ENCODE measurements around the gene SLC22A5.

Gene SLC22A5

DNA sequence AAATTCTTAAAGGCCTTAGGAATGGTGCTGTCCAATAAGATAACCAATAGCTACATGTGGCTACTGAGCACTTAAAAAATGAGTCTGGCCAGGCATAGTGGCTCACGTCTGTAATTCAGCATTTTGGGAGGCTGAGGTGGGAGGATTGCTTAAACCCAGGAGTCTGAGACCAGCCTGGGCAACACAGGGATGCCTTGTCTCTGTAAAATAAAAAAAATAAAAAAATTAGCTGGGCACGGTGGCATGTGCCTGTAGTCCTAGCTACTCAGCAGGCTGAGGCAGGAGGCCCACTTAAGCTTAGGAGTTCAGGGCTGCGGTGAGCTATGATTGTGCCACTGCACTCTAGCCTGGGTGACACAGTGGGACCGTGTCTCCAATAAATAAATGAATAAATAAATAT is 1.3 kb upstream of the SLC22A5 start:
- DNase-seq: no peak

DNA sequence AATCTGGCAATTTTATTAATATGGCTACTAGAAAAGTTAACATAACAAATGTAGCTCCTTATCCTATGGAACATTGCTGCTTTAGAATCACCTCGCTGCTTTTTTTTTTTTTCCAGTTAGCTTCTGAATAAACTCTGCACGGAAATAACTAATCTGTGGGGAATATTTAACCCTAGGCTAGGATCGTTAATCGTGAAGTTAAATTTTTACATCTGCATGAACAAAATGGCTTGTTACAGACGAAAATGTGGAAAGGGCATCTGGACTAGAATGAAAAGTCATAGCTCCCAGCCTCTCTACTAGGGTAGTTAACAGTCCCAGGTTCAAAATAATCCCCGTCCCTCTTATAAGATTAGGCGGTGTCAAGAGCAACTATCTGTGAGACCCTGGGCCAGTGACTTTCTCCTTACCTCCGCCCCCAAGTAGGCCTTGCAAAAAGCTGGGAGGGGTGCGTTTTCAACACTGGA is 470 bp upstream of the SLC22A5 start:
- DNase-seq: no peak

DNA sequence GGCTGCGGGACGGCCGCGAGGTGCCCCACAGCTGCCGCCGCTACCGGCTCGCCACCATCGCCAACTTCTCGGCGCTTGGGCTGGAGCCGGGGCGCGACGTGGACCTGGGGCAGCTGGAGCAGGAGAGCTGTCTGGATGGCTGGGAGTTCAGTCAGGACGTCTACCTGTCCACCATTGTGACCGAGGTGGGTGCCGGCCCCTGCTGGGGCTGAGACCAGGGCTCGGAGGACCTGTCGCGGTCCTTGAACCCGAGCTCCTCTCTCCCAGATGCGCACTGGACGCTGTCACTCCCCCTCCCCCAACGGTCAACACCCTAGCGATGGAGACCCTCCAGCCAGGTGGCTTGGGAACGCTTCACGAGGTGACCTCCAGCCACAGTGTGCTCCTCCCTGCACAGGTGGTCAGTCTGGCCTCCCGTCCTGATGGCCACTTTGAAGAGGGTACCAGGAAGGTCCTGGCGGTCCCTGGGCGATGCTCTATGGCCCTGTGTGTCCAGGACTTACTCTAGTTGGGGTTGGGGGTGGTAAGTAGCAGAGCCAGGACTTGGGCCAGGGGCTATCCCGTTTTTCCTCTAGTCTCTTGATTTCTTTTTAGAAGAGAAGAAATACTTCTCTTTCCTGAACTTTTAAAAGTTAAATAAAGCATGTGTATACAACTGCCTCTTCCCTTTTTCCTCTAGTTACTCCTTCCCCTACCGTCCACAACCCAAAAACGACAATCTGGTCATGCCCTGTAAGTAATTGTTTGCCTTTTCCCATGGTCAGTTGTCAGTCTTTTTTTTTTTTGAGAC is 866 bp downstream of the SLC22A5 start:
- DNase-seq: no peak

DNA sequence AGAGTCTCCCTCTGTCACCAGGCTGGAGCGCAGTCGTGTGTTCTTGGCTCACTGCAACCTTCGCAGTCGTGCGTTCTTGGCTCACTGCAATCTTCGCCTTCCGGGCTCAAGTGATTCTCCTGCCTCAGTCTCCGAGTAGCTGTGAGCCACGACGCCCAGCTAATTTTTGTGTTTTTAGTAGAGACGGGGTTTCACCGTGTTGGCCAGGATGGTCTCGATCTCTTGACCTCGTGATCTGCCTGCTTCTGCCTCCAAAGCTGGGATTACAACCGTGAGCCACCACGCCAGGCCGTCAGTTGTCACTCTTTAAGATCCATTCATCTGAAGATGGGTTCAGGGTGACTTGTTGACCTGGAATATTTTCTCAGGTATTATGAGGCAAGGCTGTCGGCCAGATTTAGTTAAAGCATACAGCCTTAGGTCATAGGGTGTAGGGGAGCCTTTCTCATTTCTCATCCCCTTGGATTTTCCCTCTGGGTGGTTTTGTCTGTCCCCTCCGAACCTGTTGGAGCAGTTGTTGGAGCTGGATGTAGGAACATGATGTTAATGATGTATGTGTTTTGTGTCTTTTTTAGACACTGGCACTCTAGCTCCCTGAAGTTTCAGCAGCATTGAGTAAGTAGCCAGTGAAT is 1.6 kb downstream of the SLC22A5 start:
- DNase-seq: no peak

DNA sequence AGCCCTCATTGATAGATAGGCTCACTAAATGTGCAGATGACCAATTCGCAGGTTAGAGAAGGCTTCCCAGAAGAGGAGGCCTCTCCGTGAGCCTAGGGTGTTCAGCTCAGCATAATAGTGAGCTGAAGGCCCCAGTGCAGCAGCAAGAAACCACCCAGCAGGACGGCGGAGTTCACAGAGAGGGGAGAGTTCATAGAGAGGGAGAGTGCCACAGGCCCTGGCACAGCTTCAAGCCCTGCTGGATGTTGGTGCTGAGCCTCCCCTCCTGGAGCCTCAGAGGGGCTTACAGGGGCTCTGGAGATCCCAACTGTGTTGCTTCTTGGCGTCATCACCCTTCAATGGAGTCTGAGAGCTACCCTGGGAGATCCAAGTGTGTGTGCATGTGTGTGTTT is 2.1 kb downstream of the SLC22A5 start:
- DNase-seq: no peak

DNA sequence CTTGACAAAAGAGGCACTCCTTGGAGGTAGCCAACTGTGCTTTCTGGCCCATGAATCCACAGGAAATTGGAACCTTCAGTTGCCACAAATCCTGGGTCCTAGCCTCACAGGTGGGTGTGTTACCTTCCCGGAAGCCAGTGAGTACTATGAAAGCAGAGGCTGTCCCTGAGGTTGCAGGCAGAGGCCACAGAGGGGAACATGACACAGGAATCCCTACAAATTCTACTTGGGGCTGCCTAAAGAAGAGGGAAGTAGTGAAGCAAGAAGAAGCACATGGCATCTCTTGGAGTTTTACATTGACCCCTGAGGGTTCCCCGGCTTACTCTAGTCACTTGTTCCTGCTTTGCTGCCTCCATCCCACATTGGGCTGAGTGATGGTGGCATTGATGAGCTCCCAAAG is 2.6 kb downstream of the SLC22A5 start:
- DNase-seq: no peak

DNA sequence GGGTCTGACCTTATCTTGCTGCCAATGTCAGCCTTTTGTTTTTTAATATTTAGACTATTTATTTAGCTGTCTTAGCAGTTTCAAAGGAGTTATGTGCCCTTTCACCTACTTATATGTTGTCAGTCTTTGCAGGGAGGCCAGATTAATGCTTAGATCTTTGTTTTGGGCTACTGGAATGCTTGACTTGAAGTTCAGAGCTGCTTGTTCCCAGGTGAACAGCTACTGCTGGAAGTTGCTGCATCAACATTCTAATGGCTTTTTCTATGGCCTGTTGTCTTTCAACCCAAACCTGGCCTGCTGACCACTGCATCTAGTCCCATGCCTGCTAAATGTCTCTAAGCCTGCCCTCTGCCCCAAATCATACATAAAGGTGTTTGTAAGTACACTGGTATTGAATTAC is 3.0 kb downstream of the SLC22A5 start:
- DNase-seq: no peak

DNA sequence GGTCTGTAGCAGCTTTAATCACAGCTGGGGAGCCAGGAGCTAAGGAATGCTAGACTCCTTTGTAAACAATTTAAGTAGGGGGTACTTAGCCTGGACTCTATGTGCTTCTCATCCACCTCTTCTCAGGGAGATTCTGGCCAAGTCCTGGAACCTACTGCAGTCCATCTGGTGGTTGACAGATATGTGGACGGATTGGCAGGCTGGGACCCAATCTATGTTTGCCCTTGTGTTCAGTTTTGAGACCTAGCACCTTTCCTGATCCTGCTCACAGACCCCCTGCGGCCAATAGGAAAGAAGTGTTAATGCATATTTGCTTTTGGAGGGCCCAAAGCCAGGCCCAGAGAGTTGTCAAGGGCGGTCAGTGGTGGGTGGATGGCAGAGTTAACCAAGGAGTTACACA is 6.4 kb downstream of the SLC22A5 start:
- DNase-seq: no peak

DNA sequence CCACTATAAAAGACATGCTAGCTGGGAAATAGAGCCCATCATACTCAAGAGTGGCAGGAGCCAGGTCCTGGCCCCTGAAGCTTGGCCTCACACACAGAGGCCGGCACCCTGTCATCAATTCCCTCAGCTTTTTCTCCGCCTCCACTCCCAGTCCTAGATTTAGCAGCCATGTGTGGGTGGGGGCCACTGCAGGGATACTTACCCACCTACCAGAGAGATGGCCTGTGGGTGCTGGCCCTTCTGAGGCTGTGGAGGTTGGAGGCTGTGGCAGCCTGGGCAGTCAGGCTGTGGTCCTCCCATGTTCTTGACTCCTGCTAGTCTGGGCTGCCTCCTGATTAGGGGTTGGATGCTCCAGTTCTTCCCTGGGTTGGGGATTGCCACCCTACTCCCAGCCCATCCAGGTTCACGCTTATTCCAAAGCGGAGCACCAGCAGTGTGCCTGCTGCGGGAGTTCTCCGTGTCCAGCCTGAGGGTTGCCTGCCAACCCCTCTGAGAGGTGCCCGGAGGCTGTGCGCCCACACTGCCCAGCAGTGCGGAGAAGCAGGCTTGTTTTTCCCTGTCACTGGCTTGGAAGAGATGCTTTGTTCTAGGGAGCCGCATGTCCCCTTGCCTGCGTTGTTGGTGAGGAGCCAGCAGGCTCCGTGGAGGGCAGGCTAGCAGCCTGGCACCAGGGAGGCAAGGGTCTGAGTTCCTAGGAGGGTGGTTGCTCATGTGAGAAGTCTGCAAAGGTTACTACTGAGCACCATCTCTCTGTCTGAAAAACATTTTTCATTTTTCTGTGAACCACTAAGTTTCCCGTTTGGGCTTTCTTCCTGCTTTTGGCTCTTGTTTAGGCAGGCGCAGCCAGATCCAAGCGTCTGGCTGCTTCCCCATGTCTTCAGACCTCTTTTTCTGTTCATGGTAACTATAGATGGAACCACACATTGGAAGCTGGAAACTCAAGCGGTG is 7.5 kb downstream of the SLC22A5 start:
- DNase-seq: no peak

DNA sequence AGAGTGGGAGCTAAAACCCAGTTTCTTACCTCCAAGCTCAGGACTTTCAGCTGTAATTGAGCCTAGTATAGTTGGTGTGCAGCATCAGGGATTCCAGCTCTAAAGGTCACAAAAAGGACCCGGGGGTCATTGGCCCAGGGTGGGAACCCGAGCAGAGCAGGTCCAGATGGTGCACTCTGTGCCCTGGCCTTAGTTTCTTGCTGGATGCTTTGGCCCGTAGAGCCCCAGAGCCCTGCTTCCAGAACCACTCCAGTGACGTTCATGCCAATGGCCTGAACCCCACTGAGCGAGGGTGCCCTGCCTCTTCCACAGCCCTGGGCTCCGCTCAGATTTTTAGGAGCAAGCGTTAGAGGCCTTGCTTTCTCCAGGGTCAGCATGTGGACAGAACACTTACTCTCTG is 8.2 kb downstream of the SLC22A5 start:
- DNase-seq: no peak

DNA sequence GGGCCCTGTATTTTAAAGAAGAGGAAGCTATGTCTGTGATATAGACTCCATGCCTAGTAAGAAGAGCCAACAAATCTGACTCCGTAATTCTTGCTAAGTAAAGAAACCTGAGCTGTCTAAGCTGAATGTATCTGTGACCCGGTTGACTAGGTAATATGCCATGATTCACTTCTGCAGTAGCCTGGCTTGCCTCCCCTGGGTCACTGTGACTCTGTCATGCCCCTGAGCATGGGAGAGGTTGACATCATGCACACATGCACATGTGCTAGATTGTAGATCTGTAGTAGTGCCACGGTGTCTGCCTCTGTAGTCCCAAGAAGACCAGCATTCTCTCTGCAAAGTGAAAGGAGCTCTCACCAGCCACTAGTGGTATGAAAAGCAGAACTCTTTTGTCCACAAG is 9.1 kb downstream of the SLC22A5 start:
- no peak for DNase-seq

DNA sequence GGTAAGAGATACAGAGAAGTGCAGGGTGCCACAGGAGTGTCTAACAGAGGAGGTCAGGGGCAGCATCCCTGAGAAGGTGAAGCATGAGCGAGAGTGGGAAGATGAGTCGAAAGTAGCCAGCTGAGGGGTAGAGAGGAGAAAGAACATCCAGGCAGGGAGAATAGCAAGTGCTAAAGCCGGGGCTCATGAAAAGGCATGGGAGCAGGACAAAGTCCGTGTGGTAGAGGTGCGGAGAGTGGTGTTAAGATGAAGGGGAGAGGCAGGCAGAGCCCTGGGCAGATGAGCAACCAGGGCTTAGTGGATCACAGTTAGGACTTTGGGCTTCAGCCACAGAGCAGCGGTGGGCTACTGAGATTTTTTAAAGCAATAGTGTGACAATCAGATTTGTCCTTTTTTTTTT is 10.5 kb downstream of the SLC22A5 start:
- DNase-seq: no peak

DNA sequence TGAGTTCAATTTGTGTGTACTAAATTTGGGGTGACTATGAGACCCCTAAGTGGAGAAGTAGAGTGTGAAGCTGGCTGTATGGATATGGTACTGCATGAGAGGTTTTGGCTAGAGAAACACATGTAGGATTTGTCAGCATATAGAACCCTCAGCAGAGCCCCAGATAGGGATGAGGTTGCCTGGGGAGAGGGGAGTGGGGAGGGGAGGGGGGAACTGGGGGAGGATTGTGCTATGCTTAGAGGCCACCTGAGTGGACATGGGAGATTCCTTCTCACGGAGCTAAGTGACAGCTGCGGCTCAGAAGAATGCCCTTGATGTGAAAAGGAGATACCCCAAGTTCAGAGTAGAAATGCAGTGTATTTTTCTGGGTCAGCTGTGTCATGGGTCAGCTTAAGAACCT is 11.2 kb downstream of the SLC22A5 start:
- DNase-seq: no peak

DNA sequence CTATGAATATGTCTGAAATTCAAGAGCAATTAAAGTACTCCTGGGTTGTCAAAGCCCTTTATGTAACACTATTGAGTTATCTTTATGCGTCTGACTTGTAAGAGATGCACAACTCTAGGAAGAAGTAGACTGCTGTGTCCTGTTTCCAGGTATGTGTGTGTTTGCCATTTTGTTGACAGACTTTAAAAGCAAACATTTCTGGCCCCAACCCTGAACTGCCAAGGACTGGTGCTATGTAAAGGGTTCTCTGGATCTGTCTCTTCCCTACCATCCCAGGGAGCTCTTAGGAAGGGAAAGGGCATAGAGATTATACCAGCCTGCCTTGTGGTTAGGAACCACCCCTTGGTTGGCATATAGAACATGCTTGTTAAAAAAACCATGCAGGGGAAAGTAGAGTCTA is 12.1 kb downstream of the SLC22A5 start:
- DNase-seq: no peak

DNA sequence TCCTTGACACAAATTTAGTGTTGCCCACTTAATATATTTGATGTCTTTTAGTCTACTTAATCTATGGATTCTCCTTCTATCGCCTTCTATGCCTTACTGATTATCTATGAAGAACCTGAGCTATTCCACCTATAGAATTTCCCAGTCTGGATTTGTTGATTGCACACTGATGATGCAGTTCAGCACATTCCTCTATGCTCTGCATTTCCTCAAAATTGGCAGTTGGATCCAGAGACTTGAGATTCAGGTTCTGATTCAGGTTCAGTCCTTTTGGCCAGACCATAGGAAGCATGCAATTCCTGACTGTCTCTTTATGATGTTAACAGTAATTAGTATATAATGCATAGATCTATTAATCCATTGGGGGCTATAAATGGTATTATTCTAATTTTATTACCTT is 13.8 kb downstream of the SLC22A5 start:
- no peak for DNase-seq

DNA sequence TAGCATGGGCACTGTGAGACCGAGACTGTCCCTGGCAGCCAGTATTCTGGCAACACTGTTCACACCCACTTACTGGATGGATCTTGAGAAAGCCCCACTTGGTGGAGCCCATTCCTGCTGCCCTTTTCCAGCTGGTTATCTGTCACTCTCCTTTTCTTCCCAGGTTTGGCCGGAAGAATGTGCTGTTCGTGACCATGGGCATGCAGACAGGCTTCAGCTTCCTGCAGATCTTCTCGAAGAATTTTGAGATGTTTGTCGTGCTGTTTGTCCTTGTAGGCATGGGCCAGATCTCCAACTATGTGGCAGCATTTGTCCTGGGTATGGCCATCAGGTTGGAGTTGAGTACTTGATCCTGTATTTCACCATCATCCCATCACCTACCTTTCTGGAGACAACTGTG is 14.5 kb downstream of the SLC22A5 start:
- DNase-seq: no peak

DNA sequence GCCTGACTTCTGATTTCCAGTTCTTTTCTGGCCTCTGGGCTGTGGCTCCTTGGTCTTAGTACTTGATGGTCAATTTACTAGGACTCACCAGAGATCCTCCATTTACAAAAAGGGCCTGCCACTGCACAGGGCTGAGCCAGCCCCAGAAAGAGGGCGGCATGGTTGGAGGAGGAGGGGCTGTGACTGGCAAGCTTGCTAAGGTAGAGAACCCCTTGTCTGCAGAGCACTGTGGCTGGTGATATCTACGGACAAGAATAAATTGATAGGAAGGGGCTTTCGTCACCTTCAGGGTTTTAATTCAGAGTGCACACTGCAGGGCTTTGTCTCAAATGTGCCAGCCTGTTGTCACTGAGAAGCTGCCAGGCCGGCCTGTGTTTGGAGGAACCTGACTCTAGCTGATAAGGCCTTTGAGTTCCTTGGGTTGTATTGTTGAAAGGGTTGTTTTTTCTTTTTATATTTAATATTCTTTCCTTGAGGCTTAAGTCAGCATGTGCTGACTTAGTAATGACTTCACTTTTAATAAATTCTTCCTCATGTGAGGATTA is 15.1 kb downstream of the SLC22A5 start:
- no peak for DNase-seq

DNA sequence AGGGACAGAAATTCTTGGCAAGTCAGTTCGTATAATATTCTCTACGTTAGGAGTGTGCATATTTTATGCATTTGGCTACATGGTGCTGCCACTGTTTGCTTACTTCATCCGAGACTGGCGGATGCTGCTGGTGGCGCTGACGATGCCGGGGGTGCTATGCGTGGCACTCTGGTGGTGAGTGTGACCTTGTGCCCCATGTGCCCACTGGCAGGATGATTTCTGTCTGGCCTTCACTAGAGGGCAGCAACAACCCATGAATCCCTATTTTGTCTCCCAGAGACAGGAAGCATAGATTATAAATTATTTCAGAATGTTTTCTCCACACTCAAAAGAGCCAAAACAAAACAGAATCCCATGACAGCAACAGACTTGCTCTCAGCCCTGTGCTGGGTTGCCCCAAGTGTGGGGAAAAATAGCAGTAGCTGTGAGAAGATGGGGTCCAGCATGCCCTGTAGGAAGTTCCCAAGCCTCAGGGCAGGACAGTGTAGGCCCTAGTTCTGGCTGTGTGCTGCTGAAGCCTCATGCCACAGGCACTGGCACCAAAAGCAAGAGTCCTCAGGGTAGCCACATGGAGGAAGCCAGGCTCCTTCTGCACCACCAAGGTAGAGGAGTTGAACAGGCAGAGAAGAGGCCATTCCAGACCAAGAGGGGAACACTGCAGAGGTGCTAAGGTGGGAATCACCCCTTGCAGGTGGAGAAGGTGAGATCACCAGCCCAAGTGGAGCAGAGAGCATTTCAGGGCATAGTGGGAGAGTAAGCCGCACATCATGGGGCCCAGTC is 16.0 kb downstream of the SLC22A5 start:
- DNase-seq: peak; percentile 36

DNA sequence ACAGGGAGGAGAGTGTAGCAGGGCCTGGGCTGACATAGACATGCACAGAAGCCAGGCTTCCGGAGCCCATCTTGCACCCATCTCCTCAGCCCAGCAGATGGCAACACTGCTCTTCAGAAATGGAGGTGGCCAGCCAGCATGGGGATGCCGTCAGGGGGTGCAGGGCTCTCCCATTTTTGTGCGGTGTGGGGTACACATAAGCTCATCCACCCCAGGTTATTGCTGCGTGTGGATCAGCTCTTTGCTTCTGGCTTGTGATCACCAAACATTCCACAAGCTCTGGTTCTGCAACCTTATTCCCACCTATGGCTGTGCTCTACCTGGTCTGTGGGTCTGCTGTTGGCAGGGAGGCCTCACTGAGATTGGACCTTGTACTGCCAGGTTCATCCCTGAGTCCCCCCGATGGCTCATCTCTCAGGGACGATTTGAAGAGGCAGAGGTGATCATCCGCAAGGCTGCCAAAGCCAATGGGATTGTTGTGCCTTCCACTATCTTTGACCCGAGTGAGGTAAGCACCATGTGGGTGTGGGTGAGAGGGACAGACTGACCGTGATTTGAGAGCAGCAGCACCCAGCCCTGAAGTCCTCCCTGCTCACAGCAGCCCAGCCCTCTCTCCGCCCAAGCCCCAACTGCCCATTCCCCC is 17.3 kb downstream of the SLC22A5 start:
- peak; percentile 58 for DNase-seq

DNA sequence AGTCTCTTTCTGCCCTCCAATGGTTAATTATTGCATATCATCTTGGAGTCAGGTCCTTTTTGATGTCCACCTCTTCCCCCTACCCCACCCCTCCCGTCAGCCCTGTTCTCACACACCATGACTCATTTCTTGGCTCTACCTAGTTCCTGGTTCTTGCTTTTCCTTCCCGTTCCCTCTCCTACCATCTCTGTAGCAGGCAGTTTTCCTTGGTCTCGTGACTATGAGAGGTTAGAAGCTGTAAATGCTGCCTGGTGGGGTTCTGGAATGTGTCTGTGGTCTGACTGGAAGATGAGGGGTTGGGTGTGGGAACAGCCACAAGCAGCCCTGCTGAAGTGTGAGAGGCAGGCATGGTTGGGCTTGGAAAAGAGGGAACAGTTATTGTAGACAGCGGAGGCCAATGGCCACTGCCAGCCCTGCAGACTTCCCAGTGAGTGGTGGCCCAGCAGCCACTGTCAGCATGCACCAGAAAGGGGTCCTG is 18.2 kb downstream of the SLC22A5 start:
- DNase-seq: no peak

DNA sequence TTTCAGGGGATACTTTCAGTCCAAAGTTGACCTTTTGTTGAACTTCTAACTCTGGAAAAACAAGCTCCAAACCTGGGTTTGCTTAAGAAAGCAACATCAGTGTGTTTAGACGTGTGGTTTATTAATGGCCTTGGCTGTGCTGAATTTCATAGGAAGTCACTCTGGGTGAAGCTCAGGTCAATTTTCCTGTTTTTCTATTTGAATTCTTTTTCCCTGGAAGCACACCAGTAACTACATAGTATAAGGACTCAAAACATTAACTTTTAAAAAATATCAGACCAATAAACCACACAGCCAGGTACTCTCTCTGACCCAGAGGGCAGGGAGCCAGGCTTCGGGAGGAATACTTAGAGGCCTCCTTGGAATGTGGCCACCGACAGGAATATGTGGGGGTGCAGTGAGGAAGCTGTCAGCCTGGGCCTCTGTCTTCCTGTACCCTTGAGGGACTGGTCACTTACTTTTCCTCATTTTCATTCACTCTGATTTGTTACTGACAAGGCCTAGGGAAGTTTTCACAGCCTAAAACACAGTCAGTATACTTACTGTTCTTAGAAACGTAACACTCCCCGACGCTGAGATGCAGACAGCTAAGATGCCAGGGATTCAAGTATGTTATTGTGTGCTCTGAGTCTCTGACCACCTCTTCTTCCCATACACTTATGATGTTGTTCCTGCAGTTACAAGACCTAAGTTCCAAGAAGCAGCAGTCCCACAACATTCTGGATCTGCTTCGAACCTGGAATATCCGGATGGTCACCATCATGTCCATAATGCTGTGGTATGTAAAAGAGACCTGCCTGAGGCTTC is 18.9 kb downstream of the SLC22A5 start:
- DNase-seq: no peak

Measured in effector CD8-positive, alpha-beta T cell (primary cell).